Measurements from ENCODE around the gene BEND6. TPM values are rescaled to one million over a fixed set of nuclear protein-coding genes. Genes with fewer than 3 reads are reported as not detected.

BEND6 gene
- polyA plus RNA-seq, 3 donors = not detected

DNA sequence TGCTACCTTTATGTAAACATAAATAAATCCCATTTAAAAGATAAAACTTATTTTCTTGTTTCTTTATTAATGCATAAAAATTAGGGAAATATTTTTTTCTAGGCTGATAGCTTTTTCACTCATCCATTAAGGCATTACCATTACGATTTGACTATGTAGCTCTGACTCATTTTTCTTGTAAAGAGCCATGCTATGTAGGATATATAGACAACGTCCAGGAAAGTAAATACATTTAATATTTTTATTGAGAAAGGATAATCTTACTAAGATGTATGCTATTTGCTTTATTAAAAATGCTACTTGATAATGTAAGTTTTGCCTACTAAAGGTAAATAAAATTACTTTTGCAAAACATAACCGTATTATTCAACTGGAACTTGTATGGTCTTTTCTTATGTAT, 72.4 kb downstream of the BEND6 start:
- Histone ChIP-seq H3K4me2 (replicated peaks; ENCODE audit: extremely low read depth, low read length, poor library complexity, severe bottlenecking) (no peak overlapping the region), H3K27ac (ENCODE audit: low read depth in 1 of 2, low read length in 2 of 2) (no peak overlapping the region), H3K79me2 (ENCODE audit: insufficient read depth, low read length) (no peaks in the 10 kb centered on the region), H3K36me3 (replicated peaks in 1 of 2; ENCODE audit: control insufficient read depth in 1 of 2, insufficient read depth in 2 of 2, low read length in 2 of 2) (no peaks in the 10 kb centered on the region), H3K4me3 (replicated peaks in 1 of 3; ENCODE audit: low read depth in 2 of 3, low read length in 3 of 3) (no peak overlapping the region), H3K4me1 (ENCODE audit: control insufficient read depth in 1 of 2, insufficient read depth in 2 of 2, low read length in 2 of 2) (peaks cover 0 to 3% of the 10 kb centered on the region in 2 donors), H3K27me3 (ENCODE audit: control insufficient read depth in 2 of 2, insufficient read depth in 2 of 2, low read length in 2 of 2) (no peaks in the 10 kb centered on the region), H2AFZ (ENCODE audit: insufficient read depth, low read depth, low read length, poor library complexity, severe bottlenecking) (no peak overlapping the region), H4K20me1 (ENCODE audit: insufficient read depth, low read length) (no peaks in the 10 kb centered on the region), H3K9me3 (replicated peaks in 1 of 2; ENCODE audit: control insufficient read depth in 1 of 2, insufficient read depth in 1 of 2, low read length in 2 of 2) (peaks cover 4 to 12% of the 10 kb centered on the region in 2 donors), H3K9ac (ENCODE audit: insufficient read depth, low read length, poor library complexity, severe bottlenecking) (no peak overlapping the region)
- TF ChIP-seq, protein P1, sequence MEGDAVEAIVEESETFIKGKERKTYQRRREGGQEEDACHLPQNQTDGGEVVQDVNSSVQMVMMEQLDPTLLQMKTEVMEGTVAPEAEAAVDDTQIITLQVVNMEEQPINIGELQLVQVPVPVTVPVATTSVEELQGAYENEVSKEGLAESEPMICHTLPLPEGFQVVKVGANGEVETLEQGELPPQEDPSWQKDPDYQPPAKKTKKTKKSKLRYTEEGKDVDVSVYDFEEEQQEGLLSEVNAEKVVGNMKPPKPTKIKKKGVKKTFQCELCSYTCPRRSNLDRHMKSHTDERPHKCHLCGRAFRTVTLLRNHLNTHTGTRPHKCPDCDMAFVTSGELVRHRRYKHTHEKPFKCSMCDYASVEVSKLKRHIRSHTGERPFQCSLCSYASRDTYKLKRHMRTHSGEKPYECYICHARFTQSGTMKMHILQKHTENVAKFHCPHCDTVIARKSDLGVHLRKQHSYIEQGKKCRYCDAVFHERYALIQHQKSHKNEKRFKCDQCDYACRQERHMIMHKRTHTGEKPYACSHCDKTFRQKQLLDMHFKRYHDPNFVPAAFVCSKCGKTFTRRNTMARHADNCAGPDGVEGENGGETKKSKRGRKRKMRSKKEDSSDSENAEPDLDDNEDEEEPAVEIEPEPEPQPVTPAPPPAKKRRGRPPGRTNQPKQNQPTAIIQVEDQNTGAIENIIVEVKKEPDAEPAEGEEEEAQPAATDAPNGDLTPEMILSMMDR (IDR thresholded peaks at IDR 0.05) = no peak
- Mint-ChIP-seq H3K4me3 (no peak overlapping the region), H3K9me3 (peaks cover 12 to 19% (median 16%) of the 10 kb centered on the region in 7 donors), H3K4me1 (peaks cover 7% of the 10 kb centered on the region), H3K36me3 (no peaks in the 10 kb centered on the region), H3K27ac (no peak overlapping the region), H3K27me3 (ENCODE audit: low read depth in 3 of 3) (peaks cover 0 to 2% (median 1%) of the 10 kb centered on the region in 3 donors)
- intact Hi-C loops (cut with micrococcal nuclease) = no loop called here
- no CpG with 5 or more reads among the region's 3 CpGs for WGBS (ENCODE audit: insufficient coverage)
- DNase-seq = no peak

DNA sequence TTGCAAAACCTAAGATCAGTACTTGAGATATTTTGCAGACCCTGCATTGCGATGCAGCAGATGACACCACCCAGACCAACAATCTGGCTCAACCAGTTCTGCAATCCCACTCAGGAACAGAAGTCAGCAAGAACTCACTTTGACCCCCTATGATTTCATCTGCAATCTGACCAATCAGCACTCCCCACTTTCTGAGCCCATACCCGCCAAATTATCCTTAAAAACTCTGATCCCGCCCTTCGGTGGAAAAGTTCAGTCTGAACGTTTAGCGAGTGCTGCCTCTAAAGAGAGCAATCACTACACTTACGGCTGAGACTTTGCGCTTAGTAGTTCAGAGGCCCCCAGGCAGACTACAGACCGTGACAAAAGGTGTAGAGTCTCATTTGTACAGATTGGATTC, 74.3 kb downstream of the BEND6 start:
- intact Hi-C loops (cut with micrococcal nuclease) = no loop called here
- Histone ChIP-seq H2AFZ (ENCODE audit: insufficient read depth, low read depth, low read length, poor library complexity, severe bottlenecking) (no peak overlapping the region), H3K79me2 (ENCODE audit: insufficient read depth, low read length) (no peaks in the 10 kb centered on the region), H3K4me1 (ENCODE audit: control insufficient read depth in 1 of 2, insufficient read depth in 2 of 2, low read length in 2 of 2) (peaks cover 0 to 3% of the 10 kb centered on the region in 2 donors), H3K36me3 (replicated peaks in 1 of 2; ENCODE audit: control insufficient read depth in 1 of 2, insufficient read depth in 2 of 2, low read length in 2 of 2) (no peaks in the 10 kb centered on the region), H3K4me3 (replicated peaks in 1 of 3; ENCODE audit: low read depth in 2 of 3, low read length in 3 of 3) (no peak overlapping the region), H3K27me3 (ENCODE audit: control insufficient read depth in 2 of 2, insufficient read depth in 2 of 2, low read length in 2 of 2) (no peaks in the 10 kb centered on the region), H3K4me2 (replicated peaks; ENCODE audit: extremely low read depth, low read length, poor library complexity, severe bottlenecking) (no peak overlapping the region), H3K9ac (ENCODE audit: insufficient read depth, low read length, poor library complexity, severe bottlenecking) (no peak overlapping the region), H4K20me1 (ENCODE audit: insufficient read depth, low read length) (no peaks in the 10 kb centered on the region), H3K9me3 (replicated peaks in 1 of 2; ENCODE audit: control insufficient read depth in 1 of 2, insufficient read depth in 1 of 2, low read length in 2 of 2) (peaks cover 4 to 11% of the 10 kb centered on the region in 2 donors), H3K27ac (ENCODE audit: low read depth in 1 of 2, low read length in 2 of 2) (no peak overlapping the region)
- H3K27me3 Mint-ChIP-seq (ENCODE audit: low read depth in 3 of 3) = peaks cover 0 to 2% (median 1%) of the 10 kb centered on the region in 3 donors
- peaks cover 7% of the 10 kb centered on the region for H3K4me1 Mint-ChIP-seq
- no peak for DNase-seq
- H3K36me3 Mint-ChIP-seq = no peaks in the 10 kb centered on the region
- no peak overlapping the region for H3K27ac Mint-ChIP-seq
- peaks cover 12 to 15% (median 14%) of the 10 kb centered on the region in 7 donors for H3K9me3 Mint-ChIP-seq
- 97% methylated on average over 8 of the region's 9 CpGs for WGBS (ENCODE audit: insufficient coverage)
- no peak overlapping the region for H3K4me3 Mint-ChIP-seq
- TF ChIP-seq, protein P1 (IDR thresholded peaks at IDR 0.05) = no peak
